Lower lobe of right lung (tissue), 2 donors: ENCODE measurements around the gene NFIA. TPM values are rescaled to one million over a fixed set of nuclear protein-coding genes. Genes with fewer than 3 reads are reported as not detected.

Experiments
- ATAC-seq, 2 donors: fragments of 200-7000 bp; cut with Tn5 transposase; one replicate each; pipeline ENCODE4 v1.9.1; 2020 to 2022; ENCODE audit warnings: mild to moderate bottlenecking in 2 of 2, moderate library complexity in 2 of 2
- DNase-seq: peaks from one replicate; pipeline ENCODE4 v3.0.0-alpha.2; 2020
- H3K27ac ChIP-seq: fragments of 200-600 bp; one replicate; pipeline ENCODE4 v1.8.0; 2022
- H3K27me3 ChIP-seq: fragments of 200-600 bp; one replicate; pipeline ENCODE4 v1.8.0; 2022; ENCODE audit warnings: low read depth
- H3K36me3 ChIP-seq: fragments of 200-600 bp; one replicate; pipeline ENCODE4 v1.8.0; 2022; ENCODE audit warnings: mild to moderate bottlenecking
- H3K4me1 ChIP-seq: fragments of 200-600 bp; one replicate; pipeline ENCODE4 v1.8.0; 2022
- H3K4me3 ChIP-seq: fragments of 200-600 bp; one replicate; pipeline ENCODE4 v1.8.0; 2022; ENCODE audit warnings: mild to moderate bottlenecking
- H3K9me3 ChIP-seq: fragments of 200-600 bp; one replicate; pipeline ENCODE4 v1.8.0; 2022
- intact Hi-C: fragments of 100-400 bp; cut with DNase I; formaldehyde crosslinking; loops from one replicate; pipeline ENCODE4 v1.11.0; 2022
- total RNA-seq: library from RNA; stranded (reverse); fragmentation: NEBNext Ultra II Directional; extraction: Animal tissue kit (Norgen Biotek cat#: 25700); gene quantifications from one replicate; pipeline ENCODE4 v1.2.1, GENCODE V29; 2021
- TF ChIP-seq, protein P1 (sequence below): fragments of 200-600 bp; IDR thresholded peaks from one replicate; pipeline ENCODE4 v1.8.0; 2022; ENCODE audit warnings: antibody characterized with exemption, mild to moderate bottlenecking
- donor health status: DM: no; HTN: yes; CAD: no; lungs with severe emphysema.

The NFIA gene
- total RNA-seq, 1 donor from 2014 or later, result 70.0 TPM

GRCh38 chr1:61280452-61280851 is 198.1 kb downstream of the NFIA start:
- H3K27me3 ChIP-seq, result no peaks in the 10 kb centered on the region
- peaks cover 7% of the 10 kb centered on the region for H3K4me1 ChIP-seq
- no peak overlapping the region for H3K4me3 ChIP-seq
- DNase-seq (no peak), ATAC-seq (no peak)
- TF ChIP-seq, protein P1, sequence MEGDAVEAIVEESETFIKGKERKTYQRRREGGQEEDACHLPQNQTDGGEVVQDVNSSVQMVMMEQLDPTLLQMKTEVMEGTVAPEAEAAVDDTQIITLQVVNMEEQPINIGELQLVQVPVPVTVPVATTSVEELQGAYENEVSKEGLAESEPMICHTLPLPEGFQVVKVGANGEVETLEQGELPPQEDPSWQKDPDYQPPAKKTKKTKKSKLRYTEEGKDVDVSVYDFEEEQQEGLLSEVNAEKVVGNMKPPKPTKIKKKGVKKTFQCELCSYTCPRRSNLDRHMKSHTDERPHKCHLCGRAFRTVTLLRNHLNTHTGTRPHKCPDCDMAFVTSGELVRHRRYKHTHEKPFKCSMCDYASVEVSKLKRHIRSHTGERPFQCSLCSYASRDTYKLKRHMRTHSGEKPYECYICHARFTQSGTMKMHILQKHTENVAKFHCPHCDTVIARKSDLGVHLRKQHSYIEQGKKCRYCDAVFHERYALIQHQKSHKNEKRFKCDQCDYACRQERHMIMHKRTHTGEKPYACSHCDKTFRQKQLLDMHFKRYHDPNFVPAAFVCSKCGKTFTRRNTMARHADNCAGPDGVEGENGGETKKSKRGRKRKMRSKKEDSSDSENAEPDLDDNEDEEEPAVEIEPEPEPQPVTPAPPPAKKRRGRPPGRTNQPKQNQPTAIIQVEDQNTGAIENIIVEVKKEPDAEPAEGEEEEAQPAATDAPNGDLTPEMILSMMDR, result no peak
- intact Hi-C loops, result no loop called here
- H3K9me3 ChIP-seq, result no peaks in the 10 kb centered on the region
- H3K36me3 ChIP-seq, result no peaks in the 10 kb centered on the region
- H3K27ac ChIP-seq, result no peak overlapping the region

- no peak for ATAC-seq
Observed at GRCh38 chr1:61282387-61282786, 200.0 kb downstream of the NFIA start.

DNA sequence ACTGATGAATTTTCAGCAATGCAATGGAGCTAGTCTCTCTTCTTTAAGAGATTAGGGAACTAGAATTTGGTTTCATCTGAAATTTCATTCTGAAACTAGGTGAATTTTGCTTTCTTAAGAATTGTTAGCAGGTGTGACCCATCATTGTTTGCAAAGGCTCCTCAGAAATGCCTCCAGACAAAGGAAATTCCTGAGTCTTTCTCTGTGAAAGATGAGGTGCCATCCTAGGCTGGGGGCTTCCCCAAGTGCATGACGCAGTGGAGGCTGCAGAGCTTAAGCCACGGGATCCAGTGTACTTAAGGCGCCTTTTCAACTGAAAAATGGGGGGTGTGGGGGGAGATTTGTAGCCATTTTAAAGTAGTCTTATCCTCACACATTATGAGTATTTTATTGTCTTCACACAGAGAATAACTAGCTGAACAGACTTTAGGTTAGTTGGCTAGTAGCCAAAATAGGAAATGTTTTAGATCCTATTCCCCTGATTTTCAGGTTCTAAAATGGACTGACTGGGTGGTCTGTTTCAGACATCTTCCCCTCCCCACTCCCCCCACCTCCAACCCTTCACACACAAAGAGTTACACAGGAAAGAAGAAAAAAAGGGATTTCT is 202.0 kb downstream of the NFIA start:
- intact Hi-C loops, result no loop called here
- DNase-seq (no peak), ATAC-seq (no peak)
- Histone ChIP-seq H3K36me3 (no peaks in the 10 kb centered on the region), H3K4me1 (peaks cover 18% of the 10 kb centered on the region), H3K4me3 (no peak overlapping the region), H3K9me3 (no peaks in the 10 kb centered on the region), H3K27me3 (no peaks in the 10 kb centered on the region), H3K27ac (no peak overlapping the region)
- TF ChIP-seq, protein P1, result no peak

More at GRCh38 chr1:61282387-61282786, 200.0 kb downstream of the NFIA start:
- H3K36me3 ChIP-seq, result no peaks in the 10 kb centered on the region
- no peaks in the 10 kb centered on the region for H3K9me3 ChIP-seq
- H3K27me3 ChIP-seq, result no peaks in the 10 kb centered on the region
- peaks cover 14% of the 10 kb centered on the region for H3K4me1 ChIP-seq
- H3K4me3 ChIP-seq, result no peak overlapping the region
- DNase-seq, result no peak
- intact Hi-C loops, result no loop called here
- TF ChIP-seq, protein P1, result no peak
- no peak overlapping the region for H3K27ac ChIP-seq

DNA sequence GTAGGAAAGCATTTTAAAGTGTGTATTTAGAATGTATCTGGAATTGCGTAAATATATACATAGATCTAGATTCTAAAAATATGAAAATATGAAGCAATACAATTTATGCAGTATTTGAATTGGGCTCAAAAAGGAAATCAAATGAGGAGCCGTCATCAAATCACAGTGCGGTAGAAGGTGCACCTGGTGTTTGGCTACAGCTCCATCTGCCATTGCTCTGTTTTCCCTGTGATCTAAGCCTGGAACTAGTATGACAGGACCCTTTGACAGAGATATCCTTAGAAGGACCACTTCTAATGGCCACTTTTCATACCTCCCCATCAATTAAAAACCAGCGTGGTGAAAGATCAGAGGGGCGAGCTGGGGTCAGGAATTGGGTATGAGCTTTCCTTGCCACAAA is 202.6 kb downstream of the NFIA start:
- intact Hi-C loops, result no loop called here
- no peaks in the 10 kb centered on the region for H3K27me3 ChIP-seq
- H3K36me3 ChIP-seq, result no peaks in the 10 kb centered on the region
- peaks cover 18% of the 10 kb centered on the region for H3K4me1 ChIP-seq
- ATAC-seq (no peak), DNase-seq (no peak)
- no peaks in the 10 kb centered on the region for H3K9me3 ChIP-seq
- TF ChIP-seq, protein P1, result no peak
- H3K27ac ChIP-seq, result no peak overlapping the region
- no peak overlapping the region for H3K4me3 ChIP-seq

DNA sequence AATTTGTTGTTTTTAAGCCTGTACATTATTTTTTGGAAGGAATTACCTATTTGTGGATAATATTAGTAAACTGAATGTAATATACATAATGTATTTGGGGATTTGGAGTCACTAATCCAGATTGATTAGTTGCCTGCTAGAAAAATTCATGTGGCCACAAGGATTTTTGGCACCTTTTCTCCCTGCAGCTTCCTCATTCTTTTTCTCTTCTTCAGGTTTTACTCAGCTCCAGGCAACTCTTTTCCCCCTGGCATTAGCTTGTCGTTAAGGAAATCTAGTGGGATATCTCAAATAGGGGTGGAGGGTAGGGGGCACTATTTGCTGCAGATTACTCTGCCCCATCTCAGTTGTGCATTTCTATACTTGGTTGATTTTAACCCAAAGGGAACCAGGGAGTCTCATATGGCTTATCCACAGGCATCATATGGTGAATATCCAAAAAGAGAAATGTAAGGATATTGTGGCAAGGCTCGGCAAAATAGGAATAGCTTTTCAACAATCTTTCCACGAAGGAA is 203.1 kb downstream of the NFIA start:
- ATAC-seq, result no peak
- Histone ChIP-seq H3K36me3 (no peaks in the 10 kb centered on the region), H3K9me3 (no peaks in the 10 kb centered on the region), H3K27me3 (no peaks in the 10 kb centered on the region), H3K4me1 (peaks cover 18% of the 10 kb centered on the region), H3K27ac (no peak overlapping the region), H3K4me3 (no peak overlapping the region)
- no peak for DNase-seq
- intact Hi-C loops, result no loop called here
- TF ChIP-seq, protein P1, result no peak
